Lower leg skin (tissue), 3 donors: ENCODE data around the gene CBFA2T3.

Experiments used
- CTCF ChIP-seq, 3 donors: fragments of 450-650 bp; IDR thresholded peaks; one replicate each; pipeline ENCODE4 v1.5.1; 2016; ENCODE audit warnings: antibody characterized with exemption in 3 of 3, mild to moderate bottlenecking in 3 of 3, moderate library complexity in 2 of 3
- POLR2A ChIP-seq, 2 donors: fragments of 450-650 bp; IDR thresholded peaks; one replicate each; pipeline ENCODE4 v1.6.1; 2016 to 2017; ENCODE audit warnings: antibody characterized with exemption in 2 of 2, mild to moderate bottlenecking in 1 of 2, moderate library complexity in 1 of 2

- TF ChIP-seq CTCF (IDR thresholded peaks at IDR 0.05), result no peak
- no peak for TF ChIP-seq POLR2A (IDR thresholded peaks at IDR 0.05)
Measured at GRCh38 chr16:89011909-89012621, 35.1 kb upstream of the CBFA2T3 start.
